RKO (cell line): ENCODE data around the gene BID.
"Not testable (repeated sequence)": the region's sequence is repeated elsewhere in the genome, so short reads cannot be mapped to it uniquely, and the experiment has no call there.

Experiments
- DNase-seq: peaks from one replicate; pipeline ENCODE4 v3.0.0-alpha.2; 2016; ENCODE audit warnings: low spot score

The BID gene

DNA sequence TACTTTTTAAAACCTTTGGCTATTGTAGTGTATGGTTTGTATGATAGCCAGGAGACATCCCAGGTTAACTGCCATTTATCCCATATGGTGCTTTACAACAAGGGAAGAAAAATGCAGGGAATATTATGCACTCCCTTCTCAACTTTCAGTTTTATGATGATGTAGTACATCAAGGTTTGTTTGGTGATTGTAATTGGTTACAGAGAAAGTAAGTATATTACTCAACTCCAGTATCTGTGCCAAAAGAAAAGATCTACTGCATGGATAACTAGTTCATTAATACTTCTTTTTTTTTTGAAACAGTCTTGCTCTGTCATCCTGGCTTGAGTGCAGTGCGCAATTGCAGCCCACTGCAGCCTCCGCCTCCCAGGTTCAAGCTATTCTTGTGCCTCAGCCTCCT lies 70.5 kb downstream of the BID start:
- no peak for DNase-seq

DNA sequence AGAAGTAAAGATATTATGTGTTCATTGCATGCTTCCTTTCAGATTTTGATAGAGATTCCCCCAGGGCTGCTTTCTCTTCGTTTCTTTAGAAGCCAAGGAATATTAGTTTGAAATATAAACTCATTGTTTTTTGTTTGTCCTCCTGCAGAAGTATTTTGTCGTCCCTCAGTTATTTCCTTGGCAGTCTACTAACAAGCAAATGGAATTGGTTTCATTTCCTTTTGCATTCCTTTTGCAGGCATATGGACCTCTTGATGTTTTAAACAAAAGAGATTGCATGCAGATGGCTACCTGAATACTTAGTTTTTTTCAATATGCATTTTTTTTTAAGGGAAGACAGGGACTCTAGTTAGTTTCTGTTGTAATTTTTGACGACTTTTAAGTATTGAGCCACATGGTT lies 73.5 kb downstream of the BID start:
- DNase-seq = no peak

DNA sequence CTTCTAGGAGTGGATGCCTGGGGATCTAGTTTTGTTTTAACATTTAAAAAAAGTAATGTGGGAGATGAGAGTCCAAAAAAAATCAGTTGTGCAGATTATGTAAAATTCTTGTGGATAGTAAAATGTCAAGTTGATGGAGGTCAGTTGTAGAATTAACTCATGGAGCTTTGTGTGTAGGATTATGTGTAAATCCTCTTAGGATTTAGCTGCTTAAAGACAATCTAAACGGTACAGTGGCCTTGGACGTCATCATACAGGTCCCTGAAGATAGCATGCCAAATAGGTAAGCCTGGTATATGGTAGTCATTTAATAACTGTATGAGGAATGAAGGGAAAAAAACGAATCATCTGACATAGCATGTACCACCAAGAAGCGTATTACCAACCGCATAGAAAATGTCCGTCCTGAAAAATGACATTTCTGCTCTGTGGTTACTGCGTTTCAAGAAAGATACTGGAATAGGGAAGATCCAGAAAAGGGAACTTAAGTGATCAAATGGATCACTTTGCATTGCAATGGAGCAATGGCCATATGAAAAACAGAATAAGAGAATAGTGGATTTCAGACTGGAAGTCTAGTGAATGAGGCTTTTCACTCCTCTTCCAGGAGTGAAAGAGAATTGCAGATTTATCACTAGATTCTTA lies 74.5 kb downstream of the BID start:
- DNase-seq = no peak

DNA sequence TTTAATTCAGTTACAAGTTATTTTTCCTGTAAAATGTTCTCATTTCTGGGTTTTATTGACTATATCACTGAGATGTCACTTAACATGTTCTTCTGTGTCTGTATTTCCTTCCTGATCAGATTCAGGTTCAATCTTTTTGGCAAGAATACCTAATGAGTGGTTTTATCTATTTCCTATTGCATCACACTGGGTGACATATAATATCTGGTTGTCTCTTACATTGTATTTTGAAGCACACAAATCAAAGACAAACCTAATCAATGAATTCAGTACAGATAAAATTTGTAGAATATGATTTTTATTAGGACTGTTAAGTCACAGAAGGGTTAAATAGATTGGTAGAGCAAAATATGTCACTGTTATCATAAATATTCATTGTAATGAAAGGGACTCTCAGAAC lies 75.3 kb downstream of the BID start:
- DNase-seq = no peak

DNA sequence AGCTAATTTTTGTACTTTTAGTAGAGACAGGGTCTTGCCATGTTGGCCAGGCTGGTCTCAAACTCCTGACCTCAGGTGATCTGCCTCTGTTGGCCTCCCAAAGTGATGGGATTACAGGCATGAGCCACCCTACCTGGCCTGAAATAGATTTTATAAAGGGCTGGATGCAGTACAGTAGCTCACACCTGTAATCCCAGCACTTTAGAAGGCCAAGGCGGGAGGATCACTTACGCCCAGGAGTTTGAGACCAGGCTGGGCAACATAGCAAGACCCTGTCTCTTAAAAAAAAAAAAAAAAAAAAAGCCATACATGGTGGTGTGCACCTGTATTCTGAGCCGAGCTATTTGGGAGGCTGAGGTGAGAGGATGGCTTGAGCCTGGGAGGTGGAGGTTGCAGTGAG lies 76.0 kb downstream of the BID start:
- DNase-seq = not testable (repeated sequence)

DNA sequence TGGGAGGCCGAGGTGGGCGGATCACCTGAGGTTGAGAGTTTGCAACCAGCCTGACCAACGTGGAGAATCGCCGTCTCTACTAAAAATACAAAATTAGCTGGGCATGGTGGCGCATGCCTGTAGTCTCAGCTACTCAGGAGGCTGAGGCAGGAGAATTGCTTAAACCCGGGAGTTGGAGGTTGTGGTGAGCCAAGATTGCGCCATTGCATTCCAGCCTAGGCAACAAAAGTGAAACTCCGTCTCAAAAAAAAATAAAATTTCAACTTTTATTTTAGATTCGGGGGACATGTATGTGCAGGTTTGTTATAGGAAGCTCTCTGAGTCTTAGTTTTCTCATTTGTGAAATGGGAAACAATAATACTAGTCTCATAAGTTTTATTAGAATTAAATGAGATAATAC lies 77.1 kb downstream of the BID start:
- not testable (repeated sequence) for DNase-seq

DNA sequence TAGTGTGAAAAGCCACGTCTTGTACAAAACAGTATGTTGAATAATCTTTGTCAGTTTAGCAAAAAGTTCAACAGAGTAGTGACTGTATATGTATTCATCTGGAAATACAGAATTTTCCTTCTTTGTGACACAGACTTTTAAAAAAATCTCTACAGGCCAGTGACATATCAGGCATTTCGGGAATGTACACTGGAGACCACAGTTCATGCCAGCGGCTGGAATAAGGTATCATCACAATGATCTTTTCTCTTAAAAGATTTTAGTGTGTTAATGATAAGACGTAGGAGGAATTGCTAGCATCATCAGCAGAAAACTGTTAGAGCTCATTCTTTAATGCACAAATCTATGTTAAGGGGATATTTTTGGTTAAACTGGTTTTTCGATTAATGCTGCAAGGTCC lies 78.3 kb downstream of the BID start:
- DNase-seq = no peak

DNA sequence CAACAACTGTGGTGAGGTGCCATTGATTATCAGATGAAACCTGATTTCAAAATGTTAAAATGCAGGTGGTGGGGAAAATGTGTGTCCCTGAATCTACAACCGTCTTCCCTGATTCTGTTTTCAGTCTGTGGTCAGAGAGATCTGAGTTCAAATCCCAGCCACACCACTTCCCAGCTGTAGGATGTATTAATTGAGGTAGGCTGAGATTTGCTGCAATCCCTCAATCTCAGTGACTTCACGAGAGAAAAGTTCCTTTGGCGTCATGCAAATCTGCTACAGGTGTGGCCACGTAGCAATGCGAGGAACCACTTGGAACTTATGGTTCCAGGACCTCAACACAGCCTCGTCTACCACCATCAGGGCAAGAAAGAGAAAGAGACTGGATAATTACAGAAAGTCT lies 79.5 kb downstream of the BID start:
- no peak for DNase-seq

DNA sequence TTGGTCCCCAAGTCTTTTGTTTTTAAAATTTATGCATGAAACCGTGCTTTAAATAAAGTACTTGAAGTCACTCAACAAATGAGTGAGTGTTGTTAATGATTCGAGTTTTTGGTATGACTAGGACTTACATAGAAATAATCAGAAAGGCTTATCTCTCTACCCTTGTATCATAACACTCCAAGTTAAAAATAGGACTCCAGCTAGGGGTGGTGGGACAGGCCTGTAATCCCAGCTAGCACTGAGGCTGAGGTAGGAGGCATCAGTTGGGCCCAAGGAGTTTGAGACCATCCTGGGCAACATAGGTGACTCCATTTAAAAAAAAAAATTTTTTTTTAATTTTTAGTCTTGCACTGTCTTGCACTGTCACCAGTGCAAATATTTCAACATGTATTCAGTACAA lies 80.1 kb downstream of the BID start:
- no peak for DNase-seq

DNA sequence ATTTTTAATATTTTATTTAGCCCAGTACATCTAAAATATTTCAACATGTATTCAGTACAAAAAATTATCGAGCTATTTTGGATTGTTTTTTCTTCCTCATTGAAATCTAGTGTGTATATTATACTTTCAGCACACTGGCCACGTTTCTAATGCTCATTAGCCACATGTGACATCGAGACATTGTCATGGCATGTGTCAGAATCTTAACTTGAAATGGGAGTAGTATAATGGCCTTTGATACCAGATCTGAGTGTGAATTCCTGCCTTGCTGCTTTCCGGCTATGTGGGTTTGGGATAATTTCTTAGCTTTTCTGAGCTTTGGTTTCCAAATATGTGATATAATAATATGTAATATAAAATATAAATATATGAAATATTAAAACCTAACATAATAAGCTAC lies 81.4 kb downstream of the BID start:
- DNase-seq = peak; percentile 14

DNA sequence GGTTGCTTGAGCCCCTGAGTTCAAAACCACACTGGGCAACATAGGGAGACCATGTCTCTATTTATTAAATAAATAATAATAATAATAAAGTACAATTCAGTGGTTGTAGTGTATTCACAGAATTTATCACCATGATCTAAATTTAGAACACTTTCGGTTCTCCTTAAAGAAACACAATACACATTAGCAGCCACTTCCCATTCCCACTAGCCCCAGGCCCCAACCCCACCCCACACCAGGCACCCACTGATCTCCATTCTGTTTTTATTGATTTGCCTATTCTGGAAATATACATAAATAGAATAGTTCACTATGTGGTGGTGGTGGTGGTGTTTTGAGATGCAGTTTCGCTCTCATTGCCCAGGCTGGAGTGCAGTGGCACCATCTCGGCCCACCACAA lies 90.0 kb downstream of the BID start:
- no peak for DNase-seq
